ENCODE measurements around the gene SPTSSA.
"Not testable (repeated sequence)": the region's sequence is repeated elsewhere in the genome, so short reads cannot be mapped to it uniquely, and the experiment has no call there.

SPTSSA gene

GRCh38 chr14:34462132-34462893, at the start of gene SPTSSA:
Gene SPTSSA (minus strand): TSS chr14:34462240. CDS start chr14:34462207, 33 bp downstream.
- DNase-seq (ENCODE audit: low read depth in 4 of 4, low spot score in 1 of 4): peak; percentile 70 to 88 (median 79)

GRCh38 chr14:34507884-34508283, 45.8 kb upstream of the SPTSSA start:
- no peak for DNase-seq (ENCODE audit: low read depth in 4 of 4, low spot score in 1 of 4)

GRCh38 chr14:34507459-34507858, 45.4 kb upstream of the SPTSSA start:
- no peak for DNase-seq (ENCODE audit: low read depth in 4 of 4, low spot score in 1 of 4)

GRCh38 chr14:34505124-34505491, 43.1 kb upstream of the SPTSSA start:
- DNase-seq (ENCODE audit: low read depth in 4 of 4, low spot score in 1 of 4): not testable (repeated sequence)

- DNase-seq (ENCODE audit: low read depth in 4 of 4, low spot score in 1 of 4): not testable (repeated sequence)
Observed at GRCh38 chr14:34504027-34504426, 42.0 kb upstream of the SPTSSA start.

- DNase-seq (ENCODE audit: low read depth in 4 of 4, low spot score in 1 of 4): no peak
Observed at GRCh38 chr14:34502545-34503225, 40.6 kb upstream of the SPTSSA start.

- no peak for DNase-seq (ENCODE audit: low read depth in 4 of 4, low spot score in 1 of 4)
Observed at GRCh38 chr14:34502001-34502400, 40.0 kb upstream of the SPTSSA start.

GRCh38 chr14:34501004-34501580, 39.1 kb upstream of the SPTSSA start:
- no peak for DNase-seq (ENCODE audit: low read depth in 4 of 4, low spot score in 1 of 4)

GRCh38 chr14:34498684-34499412, 36.8 kb upstream of the SPTSSA start:
- no peak for DNase-seq (ENCODE audit: low read depth in 4 of 4, low spot score in 1 of 4)

- no peak for DNase-seq (ENCODE audit: low read depth in 4 of 4, low spot score in 1 of 4)
Observed at GRCh38 chr14:34496679-34497513, 34.9 kb upstream of the SPTSSA start.

- DNase-seq (ENCODE audit: low read depth in 4 of 4, low spot score in 1 of 4): no peak
Observed at GRCh38 chr14:34496007-34496678, 34.1 kb upstream of the SPTSSA start.

- no peak for DNase-seq (ENCODE audit: low read depth in 4 of 4, low spot score in 1 of 4)
Observed at GRCh38 chr14:34489324-34489723, 27.3 kb upstream of the SPTSSA start.

- DNase-seq (ENCODE audit: low read depth in 4 of 4, low spot score in 1 of 4): no peak
Observed at GRCh38 chr14:34488528-34488927, 26.5 kb upstream of the SPTSSA start.

GRCh38 chr14:34484726-34485125, 22.7 kb upstream of the SPTSSA start:
- no peak for DNase-seq (ENCODE audit: low read depth in 4 of 4, low spot score in 1 of 4)

- DNase-seq (ENCODE audit: low read depth in 4 of 4, low spot score in 1 of 4): no peak
Observed at GRCh38 chr14:34482463-34482862, 20.4 kb upstream of the SPTSSA start.

- DNase-seq (ENCODE audit: low read depth in 4 of 4, low spot score in 1 of 4): no peak
Observed at GRCh38 chr14:34479694-34480093, 17.7 kb upstream of the SPTSSA start.

GRCh38 chr14:34478261-34478660, 16.2 kb upstream of the SPTSSA start:
- no peak for DNase-seq (ENCODE audit: low read depth in 4 of 4, low spot score in 1 of 4)

GRCh38 chr14:34476036-34476435, 14.0 kb upstream of the SPTSSA start:
- not testable (repeated sequence) for DNase-seq (ENCODE audit: low read depth in 4 of 4, low spot score in 1 of 4)

- no peak for DNase-seq (ENCODE audit: low read depth in 4 of 4, low spot score in 1 of 4)
Observed at GRCh38 chr14:34475163-34475562, 13.1 kb upstream of the SPTSSA start.

GRCh38 chr14:34474187-34474679, 12.2 kb upstream of the SPTSSA start:
- no peak for DNase-seq (ENCODE audit: low read depth in 4 of 4, low spot score in 1 of 4)
